HG02759 (cell line): ENCODE data around the gene HHIPL1.

Experiments used
- ATAC-seq: cut with Tn5 transposase; IDR thresholded peaks from one replicate; pipeline ENCODE4 v1.9.1; 2021; ENCODE audit warnings: mild to moderate bottlenecking, moderate library complexity; ENCODE audit not compliant: unreplicated experiment

HHIPL1 gene

GRCh38 chr14:99707420-99707819 lies 62.5 kb downstream of the HHIPL1 start:
- no peak for ATAC-seq

DNA sequence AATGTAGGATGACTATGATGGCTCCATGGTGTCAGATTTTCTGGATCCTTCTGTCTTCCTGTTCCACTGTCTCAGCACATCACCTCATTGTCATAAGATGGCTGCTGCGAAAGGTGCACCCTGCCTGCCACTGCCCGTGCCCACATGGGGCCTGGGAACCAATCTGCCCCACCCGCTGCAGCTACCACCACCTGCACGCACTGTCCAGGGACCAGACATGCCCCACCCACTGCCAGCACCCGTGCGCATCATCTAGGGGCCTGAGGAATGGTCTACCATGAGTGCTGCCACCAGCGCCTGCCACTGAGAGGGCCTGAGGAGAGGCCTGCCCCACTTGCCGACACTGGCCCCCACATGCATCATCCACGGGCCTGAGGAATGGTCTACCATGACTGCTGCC lies 63.0 kb downstream of the HHIPL1 start:
- no peak for ATAC-seq

- no peak for ATAC-seq
Observed at GRCh38 chr14:99708449-99708848, 63.5 kb downstream of the HHIPL1 start.

- no peak for ATAC-seq
Observed at GRCh38 chr14:99713972-99714371, 69.0 kb downstream of the HHIPL1 start.

- no peak for ATAC-seq
Observed at GRCh38 chr14:99715266-99716000, 70.5 kb downstream of the HHIPL1 start.

DNA sequence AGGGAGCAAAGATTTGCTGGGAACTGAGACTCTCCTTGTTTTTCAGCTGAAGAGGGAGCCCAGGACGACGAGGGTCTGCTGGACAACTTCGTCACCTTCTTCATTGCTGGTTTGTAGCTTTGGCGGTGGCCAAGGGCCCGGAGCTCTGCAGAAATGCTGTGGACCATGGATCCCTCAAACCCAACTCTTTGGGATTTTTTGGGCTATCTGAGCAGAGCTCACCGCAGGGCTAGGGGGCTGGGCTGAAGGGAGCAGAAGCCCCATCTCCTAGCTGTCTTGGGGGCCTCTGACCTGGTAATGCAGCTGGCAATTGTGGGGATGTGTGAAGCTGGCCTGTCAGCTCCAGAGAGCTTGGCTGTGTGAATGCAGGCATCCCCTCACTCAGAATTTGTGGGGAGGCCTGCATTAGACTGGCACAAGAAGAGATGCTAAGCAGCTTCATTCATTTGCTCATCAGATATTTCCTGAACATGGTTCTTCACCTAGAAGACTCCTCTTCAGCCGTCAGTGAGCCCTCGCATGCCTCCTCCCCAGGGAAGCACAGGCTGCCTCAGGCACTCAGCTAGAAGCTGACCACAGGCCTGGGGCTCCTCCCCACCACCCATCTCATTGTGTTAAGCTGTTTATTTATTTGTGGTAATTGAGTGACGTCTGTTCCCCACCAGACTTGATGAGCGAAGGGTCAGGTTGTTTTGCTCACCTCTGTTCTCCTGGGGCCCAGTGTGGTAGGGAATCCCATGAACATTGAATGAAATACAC lies 71.3 kb downstream of the HHIPL1 start:
- ATAC-seq, result no peak

DNA sequence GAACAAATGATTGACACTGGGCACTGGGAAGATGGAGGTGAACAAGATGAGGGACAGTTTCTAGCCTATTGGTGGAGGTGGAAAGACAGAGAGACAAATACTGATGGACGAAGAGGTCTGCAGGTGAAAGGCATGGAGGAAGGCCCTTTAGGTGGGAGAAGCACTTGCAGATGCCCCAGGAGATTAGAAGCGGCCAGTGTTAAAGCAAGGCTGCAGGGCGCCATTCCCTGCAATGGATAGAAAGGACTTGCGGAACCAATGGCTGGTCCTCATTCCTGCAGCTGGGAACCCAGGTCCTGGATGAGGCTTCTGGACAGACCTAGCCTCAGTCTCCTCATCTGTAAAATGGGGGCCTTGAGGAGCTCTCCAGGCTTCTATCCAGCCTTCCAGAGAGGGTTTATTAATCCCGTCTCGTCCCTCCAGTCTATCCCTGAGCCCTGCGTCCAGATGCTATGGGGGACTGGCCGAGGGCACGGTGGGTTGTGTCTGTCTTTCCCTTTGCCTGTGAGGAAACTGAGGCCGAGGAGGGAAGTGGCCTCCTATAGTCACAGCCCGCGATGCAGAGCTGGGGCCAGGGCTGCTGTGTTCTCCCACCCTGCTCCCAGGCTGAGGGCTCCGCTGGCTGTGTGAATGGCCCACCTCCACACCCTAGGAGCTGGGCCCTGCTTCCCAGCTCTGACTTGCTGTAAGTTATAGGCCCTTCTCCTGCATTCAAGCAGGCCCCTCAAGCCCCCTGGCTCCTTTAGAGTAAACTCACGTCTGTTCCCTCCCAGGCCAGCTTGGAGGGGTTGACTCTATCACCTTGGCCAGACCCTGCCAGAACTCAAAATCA lies 72.1 kb downstream of the HHIPL1 start:
- no peak for ATAC-seq

DNA sequence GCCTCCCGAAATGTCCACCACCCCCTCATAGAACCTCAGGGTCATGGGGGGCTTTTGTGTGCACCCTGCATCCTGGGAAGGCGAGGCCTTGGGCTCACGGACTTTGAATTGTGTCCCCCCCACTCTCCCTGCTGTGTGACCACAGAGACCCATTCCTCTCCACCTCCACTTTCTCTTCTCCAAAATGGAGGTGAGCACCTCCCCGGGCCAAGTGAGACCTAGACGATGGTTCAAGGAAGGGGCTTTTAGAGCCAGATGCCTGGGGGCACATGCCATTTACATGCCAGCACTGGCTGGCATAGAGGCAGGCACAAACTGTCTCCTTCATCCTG lies 72.7 kb downstream of the HHIPL1 start:
- ATAC-seq, result no peak

DNA sequence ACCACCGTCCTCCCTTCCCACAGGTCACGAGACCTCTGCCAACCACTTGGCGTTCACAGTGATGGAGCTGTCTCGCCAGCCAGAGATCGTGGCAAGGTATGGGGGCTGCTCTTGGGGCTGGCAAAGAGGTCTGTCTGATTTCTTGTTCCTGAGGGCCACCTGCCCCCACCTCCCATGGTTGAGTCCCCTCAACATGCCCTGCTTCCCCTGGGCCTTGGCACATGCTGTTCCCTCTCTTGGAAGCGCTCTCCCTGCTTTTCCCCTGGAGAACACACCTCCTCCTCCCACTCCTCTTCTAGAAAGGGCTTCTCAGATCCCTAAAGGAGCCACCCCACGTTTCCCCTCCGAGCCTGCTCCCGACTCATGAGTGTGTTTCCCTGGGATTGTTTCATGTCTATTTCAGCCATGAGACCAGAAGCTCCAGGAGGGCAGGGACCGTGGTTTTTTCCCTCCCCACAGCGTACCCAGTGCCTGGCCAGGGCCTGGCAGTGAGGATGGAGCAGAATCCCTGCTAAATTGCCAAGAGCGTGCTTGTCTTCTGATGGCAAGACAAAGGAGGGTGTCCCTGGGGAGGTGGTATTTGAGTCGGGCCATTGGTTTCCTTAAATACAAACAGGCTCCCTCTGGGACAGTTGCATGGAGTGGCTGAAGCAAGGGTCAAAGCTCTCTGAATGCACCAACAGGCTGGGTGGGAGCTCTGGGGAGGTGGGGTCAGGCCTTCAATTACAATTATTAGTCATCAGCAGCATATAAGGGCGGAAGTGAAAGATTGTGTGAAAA lies 73.3 kb downstream of the HHIPL1 start:
- peak; percentile 86 for ATAC-seq

- peak; percentile 52 for ATAC-seq
Observed at GRCh38 chr14:99718811-99719192, 73.9 kb downstream of the HHIPL1 start.

GRCh38 chr14:99720941-99721791 lies 76.2 kb downstream of the HHIPL1 start:
- no peak for ATAC-seq

DNA sequence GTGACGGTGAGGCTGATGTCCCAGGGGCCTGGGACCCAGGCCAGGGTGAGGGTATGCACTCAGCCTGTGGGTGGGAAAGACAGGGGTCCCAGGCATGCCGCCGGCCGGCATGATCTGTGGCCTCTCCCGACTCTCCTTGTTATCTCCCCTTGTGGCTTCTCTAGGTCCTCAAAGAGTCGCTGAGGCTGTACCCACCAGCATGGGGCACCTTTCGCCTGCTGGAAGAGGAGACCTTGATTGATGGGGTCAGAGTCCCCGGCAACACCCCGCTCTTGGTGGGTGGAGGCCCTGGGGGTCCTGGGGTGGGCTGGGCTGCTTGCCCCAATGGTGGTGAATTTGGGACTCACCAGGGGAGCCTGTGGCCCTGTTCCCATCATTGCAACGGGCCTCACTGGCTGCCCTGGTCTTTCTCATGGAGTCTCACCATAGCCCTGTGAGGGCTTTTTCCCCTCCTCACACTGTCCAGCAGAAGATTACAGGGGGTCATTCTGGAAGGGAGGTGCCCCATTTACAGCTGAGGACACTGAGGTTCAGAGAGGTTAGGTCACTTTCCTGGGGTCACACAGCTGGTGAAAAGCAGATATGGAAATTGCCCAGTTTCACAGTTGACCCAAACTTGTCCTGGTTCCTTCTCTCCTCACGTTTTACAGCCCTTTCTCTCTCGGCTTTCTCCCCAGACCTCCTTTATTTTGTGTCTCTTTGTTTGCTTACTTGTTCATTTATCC lies 77.0 kb downstream of the HHIPL1 start:
- ATAC-seq, result no peak

DNA sequence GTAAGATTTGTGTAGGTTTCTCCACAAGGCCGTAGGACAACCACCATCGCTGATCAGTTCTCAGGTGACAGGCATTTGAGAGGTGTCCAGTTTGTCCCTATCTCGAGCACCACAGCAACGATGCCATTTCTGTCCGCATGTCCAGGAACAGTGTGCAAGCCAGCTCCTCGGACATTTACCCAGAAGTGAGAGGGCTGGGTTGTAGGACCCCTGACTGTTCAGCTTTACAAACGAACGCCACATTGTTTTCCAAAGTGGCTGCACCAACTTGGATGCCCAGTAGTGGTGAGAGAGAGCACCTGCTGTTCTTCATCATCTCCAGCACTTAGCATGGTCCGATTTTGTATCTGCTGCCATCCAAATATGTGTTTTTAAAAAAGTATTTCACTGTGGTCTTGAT lies 77.8 kb downstream of the HHIPL1 start:
- ATAC-seq, result no peak

- ATAC-seq, result no peak
Observed at GRCh38 chr14:99724196-99724891, 79.4 kb downstream of the HHIPL1 start.

- no peak for ATAC-seq
Observed at GRCh38 chr14:99724939-99725773, 80.2 kb downstream of the HHIPL1 start.

GRCh38 chr14:99725774-99726537 lies 81.0 kb downstream of the HHIPL1 start:
- no peak for ATAC-seq

DNA sequence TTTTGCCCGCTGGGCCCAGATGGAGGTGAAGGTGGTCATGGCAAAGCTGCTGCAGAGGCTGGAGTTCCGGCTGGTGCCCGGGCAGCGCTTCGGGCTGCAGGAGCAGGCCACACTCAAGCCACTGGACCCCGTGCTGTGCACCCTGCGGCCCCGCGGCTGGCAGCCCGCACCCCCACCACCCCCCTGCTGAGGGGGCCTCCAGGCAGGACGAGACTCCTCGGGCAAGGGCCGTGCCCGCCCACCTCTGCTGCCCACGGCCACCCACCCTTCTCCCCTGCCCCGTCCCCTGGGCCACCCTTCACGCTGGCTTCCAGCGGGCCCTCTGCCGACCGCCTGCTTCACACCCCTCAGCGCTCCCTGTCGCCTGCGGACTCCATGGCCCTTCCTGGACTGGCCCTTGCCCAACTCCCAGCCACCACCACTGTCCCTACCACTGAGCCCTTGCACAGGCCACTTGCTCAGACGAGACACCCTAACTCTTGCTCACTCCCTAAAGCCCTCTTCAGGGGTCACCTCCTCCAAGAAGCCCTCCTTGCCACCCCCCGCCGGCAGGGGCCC lies 81.7 kb downstream of the HHIPL1 start:
- no peak for ATAC-seq
